CD4-positive, alpha-beta T cell treated with Interleukin-15 for 4 hours (primary cell): ENCODE measurements around the gene PBXIP1.

Experiments
- DNase-seq: peaks from one replicate; pipeline ENCODE4 v3.0.0-alpha.2; 2020; ENCODE audit warnings: low spot score

PBXIP1 gene

DNA sequence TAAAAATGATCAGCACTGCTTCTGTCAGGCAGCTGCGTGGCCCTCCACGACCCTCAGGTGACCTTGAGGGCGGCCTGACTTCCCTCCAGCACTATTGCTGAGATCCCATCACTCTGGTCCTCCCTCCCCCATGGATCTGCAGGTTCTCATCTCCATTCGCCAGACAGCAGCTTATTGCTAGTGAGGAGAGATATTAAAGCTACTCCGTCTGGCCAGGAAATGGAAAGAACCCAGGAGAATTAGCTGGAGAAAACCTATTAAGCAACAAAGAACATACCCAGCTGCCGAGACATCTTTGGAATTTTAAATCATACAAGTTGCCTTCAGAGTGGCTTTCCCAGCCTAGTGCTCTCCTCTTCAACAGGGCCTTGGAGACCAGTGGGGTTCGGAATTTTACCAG lies 60.1 kb downstream of the PBXIP1 start:
- DNase-seq: no peak
